ENCODE data around the gene NMT1. TPM values are rescaled to one million over a fixed set of nuclear protein-coding genes. Genes with fewer than 3 reads are reported as not detected.
A peak's percentile ranks its signal among the peaks of the same experiment; 100 is the strongest.

Gene NMT1
- total and polyA plus RNA-seq, 2 of the 13 experiments (the other 11 are each of a cell fraction or from before 2014, with no cell fraction given) = 75.7 to 142 TPM

- no peak for TF ChIP-seq ZNF432 (CRISPR knock-in tag; IDR thresholded peaks at IDR 0.05; ENCODE audit: borderline replicate concordance)
- no peak for TF ChIP-seq RBM39 (IDR thresholded peaks at IDR 0.05; ENCODE audit: low read depth, low read length, poor library complexity, severe bottlenecking)
- 0 out of 2 replicates have a peak, but pooled peaks have one; percentile 13 for TF ChIP-seq GATA4 (IDR thresholded peaks at IDR 0.05; ENCODE audit: borderline replicate concordance, low read depth)
- TF ChIP-seq SRF (IDR thresholded peaks at IDR 0.05; ENCODE audit: low read depth, low read length) = no peak
- TF ChIP-seq MEIS2 (CRISPR knock-in tag; IDR thresholded peaks at IDR 0.05) = peak; percentile 50; the same call in 1 of the 2 replicates
- TF ChIP-seq NFE2L2 (IDR thresholded peaks at IDR 0.05; ENCODE audit: low read length) = no peak
- peak; percentile 26; the same call in 1 of the 2 replicates for TF ChIP-seq SPEN (CRISPR knock-in tag; IDR thresholded peaks at IDR 0.05; ENCODE audit: low read depth)
- TF ChIP-seq ZNF367 (CRISPR knock-in tag; IDR thresholded peaks at IDR 0.05; ENCODE audit: borderline replicate concordance) = 0 out of 2 replicates have a peak, but pooled peaks have one; percentile 75
- peak; percentile 73; the same call in 1 of the 2 replicates for TF ChIP-seq ZNF230 (CRISPR knock-in tag; IDR thresholded peaks at IDR 0.05)
- no peak for TF ChIP-seq GATAD1 (CRISPR knock-in tag; IDR thresholded peaks at IDR 0.05)
- TF ChIP-seq BRCA1 (CRISPR knock-in tag; IDR thresholded peaks at IDR 0.05) = no peak
- TF ChIP-seq ZNF674 (CRISPR knock-in tag; IDR thresholded peaks at IDR 0.05; ENCODE audit: low read depth) = peak; percentile 86; the same call in 1 of the 2 replicates
- TF ChIP-seq, protein P1, sequence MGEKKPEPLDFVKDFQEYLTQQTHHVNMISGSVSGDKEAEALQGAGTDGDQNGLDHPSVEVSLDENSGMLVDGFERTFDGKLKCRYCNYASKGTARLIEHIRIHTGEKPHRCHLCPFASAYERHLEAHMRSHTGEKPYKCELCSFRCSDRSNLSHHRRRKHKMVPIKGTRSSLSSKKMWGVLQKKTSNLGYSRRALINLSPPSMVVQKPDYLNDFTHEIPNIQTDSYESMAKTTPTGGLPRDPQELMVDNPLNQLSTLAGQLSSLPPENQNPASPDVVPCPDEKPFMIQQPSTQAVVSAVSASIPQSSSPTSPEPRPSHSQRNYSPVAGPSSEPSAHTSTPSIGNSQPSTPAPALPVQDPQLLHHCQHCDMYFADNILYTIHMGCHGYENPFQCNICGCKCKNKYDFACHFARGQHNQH (CRISPR knock-in tag; IDR thresholded peaks at IDR 0.05) = peak; percentile 49; the same call in 1 of the 2 replicates
- TF ChIP-seq ZNF773 (CRISPR knock-in tag; IDR thresholded peaks at IDR 0.05; ENCODE audit: borderline replicate concordance) = 0 out of 2 replicates have a peak, but pooled peaks have one; percentile 65
- TF ChIP-seq ZNF790 (CRISPR knock-in tag; IDR thresholded peaks at IDR 0.05; ENCODE audit: borderline replicate concordance) = no peak
- no peak; the same call in 1 of the 2 replicates for TF ChIP-seq ZNF766 (CRISPR knock-in tag; IDR thresholded peaks at IDR 0.05; ENCODE audit: borderline replicate concordance)
- TF ChIP-seq EED (CRISPR knock-in tag; IDR thresholded peaks at IDR 0.05) = no peak; the same call in 1 of the 2 replicates
- TF ChIP-seq CERS6 (CRISPR knock-in tag; IDR thresholded peaks at IDR 0.05) = no peak
- TF ChIP-seq ZNF18 (CRISPR knock-in tag; IDR thresholded peaks at IDR 0.05; ENCODE audit: insufficient replicate concordance) = no peak
- no peak for TF ChIP-seq MXD4 (CRISPR knock-in tag; IDR thresholded peaks at IDR 0.05)
- no peak for TF ChIP-seq STAT6 (CRISPR knock-in tag; IDR thresholded peaks at IDR 0.05; ENCODE audit: borderline replicate concordance)
- TF ChIP-seq ONECUT2 (CRISPR knock-in tag; IDR thresholded peaks at IDR 0.05) = no peak
- no peak for TF ChIP-seq JARID2 (CRISPR knock-in tag; IDR thresholded peaks at IDR 0.05; ENCODE audit: insufficient replicate concordance)
These were observed 71.7 kb downstream of the NMT1 start (continued) for GRCh38 chr17:45132572-45133463.

Measured in HepG2 (cell line).